ENCODE data around the gene ZIC4. TPM values are rescaled to one million over a fixed set of nuclear protein-coding genes. Genes with fewer than 3 reads are reported as not detected.

The ZIC4 gene
- total RNA-seq, result not detected in 2 replicates

DNA sequence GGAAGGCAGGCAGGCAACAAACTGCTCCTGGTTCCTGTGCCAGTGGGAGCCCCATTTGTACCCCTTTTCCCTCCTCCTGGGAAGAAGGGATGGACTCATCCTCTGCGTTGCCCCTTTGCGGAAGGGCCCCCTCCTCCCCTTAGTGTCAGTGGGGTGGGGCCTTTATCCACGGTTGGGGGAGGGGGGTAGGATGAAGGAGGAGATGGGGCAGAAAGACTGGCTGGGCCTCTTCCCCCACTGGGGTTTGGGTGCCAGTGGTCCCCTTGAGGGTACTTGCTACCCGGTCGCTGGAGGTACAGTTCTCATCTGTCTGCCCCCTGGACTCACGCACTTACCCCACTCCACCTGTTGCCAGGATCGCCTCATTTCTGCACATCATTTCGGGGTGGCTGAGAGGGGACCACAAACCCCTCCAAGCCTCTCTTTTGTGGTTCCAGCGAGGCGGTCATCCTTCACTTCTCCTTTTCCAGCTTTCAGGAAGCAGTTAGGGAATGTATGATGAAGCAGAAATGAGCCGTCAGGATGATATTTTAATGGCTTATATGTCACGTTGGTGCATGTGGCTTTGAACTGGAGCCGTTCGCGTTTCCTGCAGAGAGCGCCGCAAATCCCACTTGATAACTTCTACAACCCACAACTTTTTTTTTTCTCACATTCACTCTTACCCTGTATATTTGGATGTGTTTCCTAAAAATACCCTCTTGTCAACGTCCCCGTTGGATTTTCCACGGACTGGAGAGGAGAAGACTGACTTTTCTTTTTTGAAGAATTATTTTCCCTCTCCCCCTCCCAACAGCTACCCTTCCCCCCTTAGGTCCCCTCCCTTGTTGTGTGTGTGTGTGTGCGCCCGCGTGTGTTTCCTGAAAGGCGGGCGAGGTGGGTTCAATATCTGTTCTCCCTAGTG is at the start of gene ZIC4:
Gene ZIC4, minus strand, starts transcription at position 516 of the 904 bp plus-strand sequence. CDS start 3,746 bp downstream, outside the sequence.

DNA sequence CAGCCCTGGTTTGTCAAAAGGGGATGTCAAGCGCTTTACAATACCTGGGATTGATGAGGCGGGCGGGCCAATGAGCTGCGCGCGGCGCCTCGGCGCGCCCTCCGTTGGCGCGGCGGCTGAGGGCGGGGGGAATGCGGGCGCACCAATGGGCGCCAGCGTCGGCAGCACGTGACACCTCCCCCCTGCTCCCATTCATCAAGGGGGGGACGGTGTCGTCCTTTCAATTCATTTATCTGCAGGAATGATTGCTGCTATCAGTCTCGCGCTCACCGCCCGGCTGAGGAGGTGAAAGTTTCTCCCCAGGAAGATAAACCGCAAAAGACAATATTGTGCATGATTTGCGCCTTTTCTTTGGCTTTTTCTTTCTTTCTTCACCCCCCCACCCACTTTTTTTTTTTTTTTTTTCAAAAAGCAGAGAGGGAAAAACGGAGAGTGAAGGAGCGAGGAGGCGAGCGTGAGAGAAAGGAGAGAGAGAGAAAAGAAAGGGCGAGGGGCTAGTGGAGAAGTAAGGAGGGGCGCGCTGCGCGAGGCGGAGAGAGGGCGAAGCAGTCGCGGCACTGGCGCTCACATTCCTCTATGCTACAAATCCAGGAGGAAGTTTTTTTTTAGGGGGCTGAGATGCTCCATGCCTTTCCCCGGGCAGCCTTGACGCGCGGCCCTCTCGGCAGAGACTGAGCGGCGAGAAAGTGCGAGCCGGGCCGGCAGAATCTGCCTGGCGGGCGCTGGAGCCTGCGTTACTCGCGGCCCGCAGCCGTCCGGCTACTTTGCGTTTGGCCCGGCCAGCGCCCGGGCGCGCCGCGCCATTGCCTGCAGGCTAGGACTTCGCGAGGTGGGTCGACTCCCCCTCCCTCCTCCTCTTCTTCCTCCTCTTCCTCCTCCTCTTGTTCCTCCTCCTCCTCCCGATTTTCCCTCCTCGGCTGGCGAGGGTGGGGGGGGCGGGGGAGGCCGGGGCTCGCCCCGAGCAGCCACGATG is 3.1 kb upstream of the ZIC4 start, which contains the start of gene ZIC1:
Gene ZIC1, plus strand, starts transcription at position 223 of the 973 bp plus-strand sequence. Its CDS starts 748 bp downstream, at position 971.

Other genes starting within 250 kb of the ZIC4 start
- gene ZIC1, start 2.8 kb upstream of the ZIC4 start, total RNA-seq, result not detected in 2 replicates

All from airway epithelial cell (primary cell).